Activated T-cell treated with anti-CD3 and anti-CD28 coated beads, Interleukin-2, amount 50 U/mL, for 4 hours (primary cell): ENCODE results near the gene DIPK1A. TPM values are rescaled to one million over a fixed set of nuclear protein-coding genes. Genes with fewer than 3 reads are reported as not detected.

Experiments
- ATAC-seq, 2 donors: fragments of 200-7000 bp; cut with Tn5 transposase; one replicate each; pipeline ENCODE4 v1.10.0; 2021
- DNase-seq: peaks from one replicate; pipeline ENCODE4 v3.0.0-alpha.2; 2020
- H3K27me3 Mint-ChIP-seq: one replicate; pipeline ENCODE4 v1.8.0; 2021; ENCODE audit warnings: low read depth, mixed read lengths
- H3K36me3 Mint-ChIP-seq: one replicate; pipeline ENCODE4 v1.8.0; 2022; ENCODE audit warnings: mixed read lengths; ENCODE audit not compliant: insufficient read depth
- H3K4me1 Mint-ChIP-seq: one replicate; pipeline ENCODE4 v1.8.0; 2021; ENCODE audit warnings: low read depth, mixed read lengths
- H3K4me3 Mint-ChIP-seq: one replicate; pipeline ENCODE4 v1.8.0; 2021; ENCODE audit warnings: mild to moderate bottlenecking, moderate library complexity, mixed read lengths
- H3K9me3 Mint-ChIP-seq: one replicate; pipeline ENCODE4 v1.8.0; 2021; ENCODE audit warnings: mixed read lengths
- total RNA-seq, 3 donors: library from RNA; stranded (reverse); gene quantifications; one replicate each; pipeline ENCODE4 v1.2.1, GENCODE V29; 2021

Gene DIPK1A
- total RNA-seq, 3 donors from 2014 or later, result 3.6 to 5.3 (median 4.2) TPM

DNA sequence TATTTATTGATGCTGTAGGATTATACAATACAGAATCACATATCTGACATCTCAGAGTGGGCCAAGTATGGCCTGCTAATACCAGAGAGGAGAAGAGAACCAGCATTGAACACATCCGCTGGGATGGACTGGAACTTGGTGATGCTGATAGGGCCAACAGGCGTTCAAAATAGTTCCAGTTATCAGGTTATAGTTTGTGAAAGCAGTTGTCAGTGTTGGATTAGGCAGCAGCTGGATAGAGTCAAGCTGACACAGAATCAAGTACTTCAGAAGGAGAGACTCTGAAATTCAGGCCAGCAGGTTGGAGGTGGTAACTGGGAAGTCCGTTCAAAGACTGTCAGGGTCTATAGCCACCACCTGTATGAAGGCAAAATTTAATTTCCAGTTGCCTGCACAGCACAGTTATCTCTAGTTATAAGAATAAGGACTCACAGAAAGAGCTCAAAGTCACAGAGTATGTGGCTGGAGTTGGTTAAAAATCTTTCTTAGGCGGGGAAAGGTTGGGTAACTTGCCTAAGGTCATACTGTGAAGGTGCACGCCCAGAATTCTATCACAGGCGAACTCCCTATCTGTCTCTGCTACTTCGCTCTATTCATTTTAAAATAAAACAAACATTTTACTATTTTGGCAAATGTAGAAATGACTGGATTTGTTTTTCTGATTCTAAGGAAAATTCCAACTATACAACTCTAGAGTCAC lies 9.9 kb upstream of the DIPK1A start:
- Mint-ChIP-seq H3K36me3 (no peaks in the 10 kb centered on the region), H3K9me3 (no peaks in the 10 kb centered on the region), H3K4me3 (no peak overlapping the region), H3K4me1 (peaks cover 49% of the 10 kb centered on the region), H3K27me3 (no peaks in the 10 kb centered on the region)
- ATAC-seq, result no peak
- no peak for DNase-seq

DNA sequence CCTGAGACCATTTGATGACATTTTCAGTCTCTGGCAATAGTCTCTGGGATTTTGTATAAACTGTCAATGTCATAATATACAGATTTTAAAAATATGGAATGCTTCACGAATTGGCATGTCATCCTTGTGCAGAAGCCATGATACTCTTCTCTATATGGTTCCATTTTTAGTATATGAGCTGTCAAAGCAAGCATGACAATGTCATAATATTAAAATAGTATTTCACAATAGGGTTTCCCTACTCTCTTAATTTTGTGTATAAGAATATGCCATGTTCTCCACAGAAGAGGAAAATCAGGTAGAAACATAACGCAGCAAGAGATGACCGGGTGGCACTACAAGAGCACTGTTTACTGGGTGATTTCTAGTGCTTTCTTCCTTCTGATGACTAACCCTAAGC lies 8.3 kb upstream of the DIPK1A start:
- Mint-ChIP-seq H3K9me3 (no peaks in the 10 kb centered on the region), H3K27me3 (no peaks in the 10 kb centered on the region), H3K4me1 (peaks cover 36% of the 10 kb centered on the region), H3K36me3 (no peaks in the 10 kb centered on the region), H3K4me3 (no peak overlapping the region)
- DNase-seq, result no peak
- ATAC-seq, result no peak

DNA sequence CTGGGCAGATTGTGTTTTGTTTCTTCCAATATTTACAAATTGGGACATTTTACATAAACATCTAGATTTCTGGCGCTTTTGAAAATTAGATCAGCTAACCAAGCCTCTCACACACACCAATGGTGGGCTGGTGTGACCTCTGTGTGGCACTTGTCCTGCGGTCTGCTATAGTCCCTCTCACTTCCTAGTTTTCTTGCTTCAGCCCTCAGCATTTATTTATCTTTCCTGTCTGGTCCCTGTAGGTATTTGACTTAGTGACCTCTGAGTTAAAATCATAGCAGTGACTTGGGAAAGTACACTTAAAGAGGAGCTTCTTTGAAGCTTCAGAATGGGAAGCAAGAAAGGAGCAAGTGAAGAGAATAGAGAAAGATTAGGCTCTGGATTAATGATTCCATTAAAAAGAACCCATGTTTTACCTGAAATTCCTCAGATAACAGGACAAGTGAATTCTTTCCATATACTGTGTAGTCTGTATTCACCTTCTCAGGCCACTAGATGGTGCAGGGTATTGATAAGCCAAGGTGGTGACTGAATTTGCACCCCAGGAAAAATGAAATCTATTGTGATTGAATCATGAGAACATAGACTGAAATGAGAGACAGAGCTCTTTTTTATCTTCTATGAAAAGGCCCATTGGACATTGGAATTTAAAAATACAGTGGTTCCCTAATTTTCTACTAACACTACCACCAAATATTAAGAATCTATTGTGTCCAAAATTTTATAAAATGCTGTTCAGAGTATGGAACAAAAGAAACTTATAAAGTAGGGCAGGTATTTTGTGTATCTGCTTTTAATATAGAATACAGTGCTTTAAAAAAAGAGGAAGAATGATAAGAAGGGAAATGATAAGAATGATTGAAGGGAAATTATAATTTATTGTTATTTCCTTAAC lies 7.1 kb upstream of the DIPK1A start:
- DNase-seq (no peak), ATAC-seq (peak; percentile 64 to 70)
- Mint-ChIP-seq H3K9me3 (no peaks in the 10 kb centered on the region), H3K4me3 (no peak overlapping the region), H3K36me3 (no peaks in the 10 kb centered on the region), H3K27me3 (no peaks in the 10 kb centered on the region), H3K4me1 (peaks cover 30% of the 10 kb centered on the region)

DNA sequence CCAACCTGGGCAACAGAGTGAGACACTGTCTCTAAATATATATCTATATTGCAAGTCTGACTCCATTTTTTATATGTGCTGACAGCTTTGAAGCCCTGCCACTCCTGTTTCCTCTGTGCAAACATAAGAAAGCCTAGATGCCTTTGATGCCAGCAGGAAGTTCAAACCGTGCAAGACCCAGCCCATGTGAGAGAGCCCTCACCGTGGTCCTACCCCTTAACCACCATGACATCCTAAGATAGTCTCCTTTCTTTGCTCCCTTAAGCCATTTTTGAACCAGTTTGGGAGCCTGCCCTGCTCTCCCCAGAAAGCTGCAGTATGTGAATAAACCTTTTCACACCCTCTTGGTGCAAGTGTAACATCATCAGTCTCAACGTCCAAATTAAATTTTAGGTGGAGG lies 3.7 kb upstream of the DIPK1A start:
- ATAC-seq (no peak), DNase-seq (peak; percentile 20)
- Mint-ChIP-seq H3K36me3 (no peaks in the 10 kb centered on the region), H3K4me3 (no peak overlapping the region), H3K27me3 (no peaks in the 10 kb centered on the region), H3K4me1 (peaks cover 24% of the 10 kb centered on the region), H3K9me3 (no peaks in the 10 kb centered on the region)

DNA sequence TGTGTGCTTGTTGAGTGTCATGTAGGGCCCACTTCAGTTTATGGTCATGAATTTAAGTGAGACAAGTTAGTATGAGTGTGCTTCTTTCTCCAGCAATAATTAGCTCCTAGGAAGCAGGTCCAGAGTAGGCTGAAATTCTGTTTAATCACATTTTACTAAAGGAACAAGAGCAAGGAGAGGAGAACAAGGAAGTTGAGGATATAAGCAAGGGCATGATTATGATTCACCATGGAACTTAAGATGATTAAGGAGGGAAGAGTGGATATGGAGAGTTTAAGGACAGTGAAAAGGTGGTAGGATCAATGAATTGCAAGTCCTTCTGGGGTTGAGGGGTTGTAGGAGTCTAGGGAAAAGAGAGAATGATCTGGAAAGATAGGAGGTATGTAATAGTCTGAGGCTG lies 3.1 kb upstream of the DIPK1A start:
- no peak for ATAC-seq
- Mint-ChIP-seq H3K4me1 (peaks cover 23% of the 10 kb centered on the region), H3K27me3 (no peaks in the 10 kb centered on the region), H3K4me3 (no peak overlapping the region), H3K9me3 (no peaks in the 10 kb centered on the region), H3K36me3 (no peaks in the 10 kb centered on the region)
- DNase-seq, result no peak

DNA sequence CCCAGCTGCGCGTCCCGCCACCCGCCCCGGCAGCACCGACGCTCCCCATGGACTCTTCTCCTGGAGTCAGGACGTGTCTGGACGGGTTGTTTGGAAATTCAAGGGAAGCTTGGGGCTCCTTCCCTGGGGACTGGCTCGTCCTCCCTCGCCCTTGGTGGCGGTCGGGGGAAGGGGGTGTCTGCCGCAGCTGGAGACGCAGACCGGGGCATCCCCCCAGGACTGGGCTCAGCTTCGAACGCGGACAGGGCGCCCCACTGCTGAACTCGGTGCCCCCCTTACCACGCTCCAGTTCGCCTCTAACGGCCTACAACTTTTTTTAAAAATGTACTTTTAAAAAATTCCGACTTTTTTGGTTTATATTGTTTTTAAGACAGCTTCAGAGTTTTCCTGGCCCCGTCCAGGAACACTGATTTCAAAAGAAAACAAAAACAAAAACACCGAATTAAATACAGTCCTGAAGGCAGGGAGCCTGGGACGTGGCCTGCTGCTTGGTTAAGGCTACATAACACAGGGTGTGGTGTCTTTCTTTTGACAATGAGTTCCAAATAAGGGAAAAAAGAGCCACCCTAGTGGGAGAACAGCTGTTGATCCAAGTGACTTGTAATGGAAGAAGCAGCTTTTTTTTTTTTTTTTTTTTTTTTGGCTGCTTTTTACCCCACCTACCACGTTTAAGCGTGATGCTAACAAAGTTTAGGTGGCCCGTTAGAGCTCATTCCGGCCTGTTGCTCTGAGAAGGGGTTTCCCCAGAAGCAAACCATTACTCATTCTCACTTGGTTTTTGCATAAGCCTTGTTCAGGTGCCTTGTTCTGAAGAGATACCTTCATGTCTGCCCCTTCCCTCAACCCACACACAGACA lies 862 bp upstream of the DIPK1A start:
- DNase-seq, result peak; percentile 61
- H3K27me3 Mint-ChIP-seq, result no peaks in the 10 kb centered on the region
- H3K9me3 Mint-ChIP-seq, result no peaks in the 10 kb centered on the region
- peaks cover 30% of the 10 kb centered on the region for H3K4me1 Mint-ChIP-seq
- peaks cover 4% of the 10 kb centered on the region for H3K36me3 Mint-ChIP-seq
- ATAC-seq, result peak; percentile 60 to 62
- H3K4me3 Mint-ChIP-seq, result no peak overlapping the region

DNA sequence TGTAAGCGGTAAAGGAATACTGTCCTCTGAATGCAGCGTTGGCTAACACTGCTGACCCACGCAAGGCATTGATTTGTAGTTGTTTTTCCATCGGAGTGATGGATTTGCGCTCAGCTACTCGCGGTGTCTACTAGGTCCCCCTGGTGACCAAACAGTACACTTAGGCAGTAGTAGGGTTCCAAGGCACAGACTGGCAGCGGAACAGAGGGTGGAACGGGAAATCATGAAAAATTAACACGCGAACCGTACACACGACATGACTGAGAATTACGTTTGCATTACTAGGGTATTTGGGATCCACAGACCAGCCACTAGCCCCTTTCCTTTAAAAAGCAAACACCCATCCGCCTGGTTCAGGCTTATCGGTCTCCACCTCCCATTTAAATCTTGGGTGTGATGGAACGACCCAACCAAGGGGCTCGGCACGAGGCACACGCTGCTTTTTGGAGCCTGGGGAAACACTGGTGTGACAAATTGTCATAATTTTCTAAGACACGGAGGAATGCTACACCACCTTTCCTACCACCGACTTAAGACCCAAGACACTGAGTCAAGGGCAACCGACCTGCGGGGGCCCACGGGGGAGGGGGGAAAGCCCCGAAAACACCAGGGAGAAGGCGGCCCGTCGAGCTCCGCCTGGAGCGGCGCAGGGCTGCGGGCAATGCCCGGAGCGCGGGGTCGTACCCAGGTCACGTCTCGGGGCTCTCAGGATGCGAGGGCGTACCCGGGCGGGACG lies 699 bp downstream of the DIPK1A start:
- no peaks in the 10 kb centered on the region for H3K27me3 Mint-ChIP-seq
- ATAC-seq (peak; percentile 49 to 53), DNase-seq (peak; percentile 57)
- no peaks in the 10 kb centered on the region for H3K9me3 Mint-ChIP-seq
- peaks cover 42% of the 10 kb centered on the region for H3K4me1 Mint-ChIP-seq
- H3K4me3 Mint-ChIP-seq, result peak overlapping the region; percentile 94
- H3K36me3 Mint-ChIP-seq, result peaks cover 4% of the 10 kb centered on the region

DNA sequence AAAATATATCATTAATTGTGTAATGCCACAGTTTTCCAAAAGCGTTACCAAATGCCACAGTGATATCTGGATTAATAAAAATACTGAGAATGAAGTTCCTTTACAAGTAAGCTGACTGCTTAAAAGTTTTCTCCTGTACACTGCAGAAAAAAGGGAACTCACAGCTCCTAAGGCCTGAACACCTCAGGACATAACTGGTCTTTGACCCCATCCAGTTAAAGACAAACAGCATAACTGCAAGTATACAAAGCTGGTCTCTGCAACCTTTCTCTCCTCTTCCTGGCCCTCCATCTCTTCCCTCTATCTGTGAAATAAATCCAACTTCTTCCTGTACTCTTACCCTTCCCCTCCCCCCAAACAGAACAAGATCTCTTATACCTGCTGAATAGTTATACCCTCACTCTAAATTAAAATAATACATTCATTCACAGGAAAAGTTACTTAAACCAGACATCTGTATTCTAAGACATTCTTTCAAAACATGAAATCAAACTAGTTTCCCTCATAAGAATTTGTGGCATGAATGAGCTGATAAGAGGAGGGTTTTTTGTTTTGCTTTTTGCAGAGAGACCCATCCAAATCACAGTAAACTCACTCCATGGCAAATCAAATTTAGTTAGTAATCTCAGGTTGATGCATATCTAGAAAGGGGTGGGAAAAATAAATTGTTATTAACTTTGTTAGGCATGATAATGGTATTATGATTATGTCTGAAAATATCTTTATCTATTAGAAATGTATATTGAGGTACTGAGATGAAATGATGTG lies 2.9 kb downstream of the DIPK1A start:
- Mint-ChIP-seq H3K36me3 (peaks cover 4% of the 10 kb centered on the region), H3K27me3 (no peaks in the 10 kb centered on the region), H3K4me1 (peaks cover 58% of the 10 kb centered on the region), H3K4me3 (peak overlapping the region; percentile 54), H3K9me3 (no peaks in the 10 kb centered on the region)
- DNase-seq (no peak), ATAC-seq (no peak)

DNA sequence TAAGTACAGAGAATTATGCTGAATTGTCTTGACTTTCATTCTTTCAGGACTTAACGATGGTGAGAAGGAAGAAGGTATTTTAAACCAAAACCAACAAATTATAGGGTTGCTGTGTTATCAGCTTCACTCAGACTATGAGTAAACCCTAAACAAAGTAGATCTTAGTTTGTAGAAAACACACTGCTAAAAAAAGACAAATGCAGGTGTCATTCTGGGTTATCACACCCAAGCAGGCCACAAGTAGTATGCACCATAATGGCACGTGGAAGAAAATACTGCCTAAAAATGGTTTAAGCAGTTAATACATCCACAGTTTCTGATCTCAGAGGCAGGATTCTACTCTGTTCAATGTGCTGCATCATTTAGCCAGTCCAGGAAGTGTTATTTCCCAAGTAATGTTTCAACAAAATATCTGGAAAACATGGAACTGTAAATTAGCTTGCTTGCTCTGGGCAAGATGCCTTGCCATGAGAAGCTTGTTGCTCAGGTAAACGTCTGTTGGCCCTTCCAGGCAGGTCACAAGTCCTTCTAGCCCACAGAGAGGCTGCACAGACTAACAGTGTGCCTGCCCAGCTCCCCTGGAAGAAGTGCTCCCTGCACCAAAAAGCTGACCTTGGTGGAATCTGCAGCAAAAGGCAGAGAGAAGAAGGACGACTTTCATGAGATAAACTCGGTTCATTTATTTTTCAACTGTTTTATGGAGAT lies 4.1 kb downstream of the DIPK1A start:
- peaks cover 70% of the 10 kb centered on the region for H3K4me1 Mint-ChIP-seq
- ATAC-seq (no peak), DNase-seq (no peak)
- peaks cover 4% of the 10 kb centered on the region for H3K36me3 Mint-ChIP-seq
- no peaks in the 10 kb centered on the region for H3K27me3 Mint-ChIP-seq
- H3K9me3 Mint-ChIP-seq, result no peaks in the 10 kb centered on the region
- peak overlapping the region; percentile 8 for H3K4me3 Mint-ChIP-seq

DNA sequence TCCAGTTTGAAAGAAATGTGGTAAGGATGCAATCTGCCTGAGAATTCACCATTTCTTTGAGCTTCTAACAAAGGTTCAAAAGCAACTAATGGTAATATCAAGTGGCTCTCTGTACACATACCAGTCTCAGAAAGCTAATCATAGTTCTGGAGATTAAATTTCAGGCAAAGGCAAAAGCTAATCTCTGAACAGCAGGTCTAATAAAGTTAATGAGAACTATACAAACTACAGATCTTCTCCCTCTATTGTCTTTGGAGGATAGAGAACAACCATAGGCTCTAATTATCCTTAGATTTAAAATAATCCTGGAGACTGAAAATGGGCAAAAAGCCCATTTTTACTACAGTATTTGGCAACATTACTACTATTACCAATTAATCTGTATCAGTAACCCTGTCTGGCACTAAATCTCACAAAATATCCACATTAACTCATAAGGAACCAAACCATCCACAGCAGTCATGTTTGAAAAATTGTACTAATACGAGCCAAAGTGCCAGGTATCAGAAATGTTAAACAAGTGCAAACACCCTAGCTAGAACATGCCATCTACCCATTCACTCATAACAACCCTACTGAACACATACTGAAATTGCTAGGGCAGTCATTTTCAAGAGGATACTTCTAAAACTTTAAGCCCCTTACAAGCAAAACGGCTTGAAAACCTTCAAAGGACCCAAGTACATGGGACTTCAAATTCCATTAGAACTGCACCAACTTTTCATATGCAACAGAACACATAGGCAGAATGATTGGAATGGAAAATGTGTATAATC lies 4.8 kb downstream of the DIPK1A start:
- Mint-ChIP-seq H3K9me3 (no peaks in the 10 kb centered on the region), H3K4me3 (peak overlapping the region; percentile 8), H3K36me3 (peaks cover 4% of the 10 kb centered on the region), H3K27me3 (no peaks in the 10 kb centered on the region), H3K4me1 (peaks cover 76% of the 10 kb centered on the region)
- no peak for DNase-seq
- ATAC-seq, result no peak

DNA sequence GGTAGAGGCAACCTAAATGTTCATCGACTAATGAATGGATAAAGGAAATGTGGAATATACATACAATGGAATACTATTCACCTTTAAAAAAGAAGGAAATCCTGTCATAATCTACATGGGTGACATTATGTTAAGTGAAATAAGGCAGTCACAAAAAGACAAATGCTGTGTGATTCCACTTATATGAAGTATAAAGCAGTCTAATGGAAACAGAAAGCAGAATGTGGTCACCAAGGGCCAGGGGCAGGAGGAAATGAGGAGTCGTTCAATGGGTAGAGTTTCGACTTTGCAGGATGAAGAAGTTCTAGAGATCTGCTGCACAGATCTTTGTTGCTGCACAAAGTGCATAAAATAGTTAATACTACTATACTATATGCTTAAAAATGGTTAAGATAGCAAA lies 7.8 kb downstream of the DIPK1A start:
- Mint-ChIP-seq H3K36me3 (peaks cover 2% of the 10 kb centered on the region), H3K4me1 (peaks cover 63% of the 10 kb centered on the region), H3K9me3 (no peaks in the 10 kb centered on the region), H3K27me3 (no peaks in the 10 kb centered on the region), H3K4me3 (peak overlapping the region; percentile 48)
- ATAC-seq, result peak; percentile 73 to 79
- DNase-seq, result no peak

DNA sequence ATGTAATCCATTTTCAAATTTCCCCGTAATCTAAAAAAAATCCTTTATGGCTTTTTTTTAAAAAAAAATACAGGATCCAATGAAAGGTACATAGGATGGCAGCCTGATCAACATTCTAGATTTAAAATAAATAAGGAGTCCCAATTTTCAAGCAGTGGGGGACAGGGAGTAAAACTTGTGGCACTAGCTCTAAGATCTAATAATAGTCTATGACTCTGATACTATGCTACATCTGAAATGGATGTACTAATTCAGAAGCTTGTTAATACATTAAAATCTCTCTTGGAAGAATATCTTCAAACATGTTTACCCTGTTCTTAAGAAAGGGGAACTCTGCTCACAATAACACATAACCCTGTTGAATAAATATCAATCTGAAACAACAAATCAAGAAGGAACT lies 8.5 kb downstream of the DIPK1A start:
- H3K36me3 Mint-ChIP-seq, result peaks cover 3% of the 10 kb centered on the region
- ATAC-seq (no peak), DNase-seq (no peak)
- peaks cover 59% of the 10 kb centered on the region for H3K4me1 Mint-ChIP-seq
- H3K9me3 Mint-ChIP-seq, result no peaks in the 10 kb centered on the region
- no peaks in the 10 kb centered on the region for H3K27me3 Mint-ChIP-seq
- H3K4me3 Mint-ChIP-seq, result no peak overlapping the region
